ENCODE results near the gene TCF20.

TCF20 gene

GRCh38 chr22:42270510-42271190 is at the start of gene TCF20:
TCF20 (minus strand) TSS chr22:42270653; CDS start chr22:42215305, 55,348 bp downstream.
- DNase-seq (ENCODE audit: low spot score): peak; percentile 95

- DNase-seq (ENCODE audit: low spot score): no peak
Measured at GRCh38 chr22:42319386-42319785, 48.9 kb upstream of the TCF20 start.

GRCh38 chr22:42318967-42319366 is 48.5 kb upstream of the TCF20 start:
- no peak for DNase-seq (ENCODE audit: low spot score)

- no peak for DNase-seq (ENCODE audit: low spot score)
Measured at GRCh38 chr22:42317691-42318547, 47.5 kb upstream of the TCF20 start.

GRCh38 chr22:42317008-42317407 is 46.6 kb upstream of the TCF20 start:
- no peak for DNase-seq (ENCODE audit: low spot score)

- DNase-seq (ENCODE audit: low spot score): no peak
Measured at GRCh38 chr22:42315392-42315756, 44.9 kb upstream of the TCF20 start.

GRCh38 chr22:42314709-42315391 is 44.4 kb upstream of the TCF20 start:
- DNase-seq (ENCODE audit: low spot score): no peak

- DNase-seq (ENCODE audit: low spot score): peak; percentile 90
Measured at GRCh38 chr22:42313804-42314581, 43.5 kb upstream of the TCF20 start.

- no peak for DNase-seq (ENCODE audit: low spot score)
Measured at GRCh38 chr22:42313204-42313603, 42.8 kb upstream of the TCF20 start.

GRCh38 chr22:42310291-42311015 is 40.0 kb upstream of the TCF20 start:
- DNase-seq (ENCODE audit: low spot score): no peak

GRCh38 chr22:42309865-42310264 is 39.4 kb upstream of the TCF20 start:
- DNase-seq (ENCODE audit: low spot score): no peak

GRCh38 chr22:42308892-42309468 is 38.5 kb upstream of the TCF20 start:
- DNase-seq (ENCODE audit: low spot score): no peak

- DNase-seq (ENCODE audit: low spot score): no peak
Measured at GRCh38 chr22:42307806-42308563, 37.5 kb upstream of the TCF20 start.

- DNase-seq (ENCODE audit: low spot score): no peak
Measured at GRCh38 chr22:42306010-42306409, 35.6 kb upstream of the TCF20 start.

GRCh38 chr22:42304324-42304790 is 33.9 kb upstream of the TCF20 start:
- no peak for DNase-seq (ENCODE audit: low spot score)

GRCh38 chr22:42303396-42304323 is 33.2 kb upstream of the TCF20 start:
- DNase-seq (ENCODE audit: low spot score): no peak

GRCh38 chr22:42301742-42302102 is 31.3 kb upstream of the TCF20 start:
- DNase-seq (ENCODE audit: low spot score): no peak

- no peak for DNase-seq (ENCODE audit: low spot score)
Measured at GRCh38 chr22:42301077-42301741, 30.8 kb upstream of the TCF20 start.
